Urinary bladder (tissue), 2 donors: ENCODE results near the gene DDX47. TPM values are rescaled to one million over a fixed set of nuclear protein-coding genes. Genes with fewer than 3 reads are reported as not detected.

Experiments
- polyA plus RNA-seq: library from polyadenylated mRNA; stranded (reverse); fragments of 200-250 nt; gene quantifications from one replicate; pipeline ENCODE4 v1.2.3, GENCODE V29; 2013
- small RNA-seq: library from RNA; depleted of rRNA; stranded (forward); fragments of <200 nt; gene quantifications from one replicate; pipeline ENCODE3, GENCODE V24; 2014
- total RNA-seq: library from RNA; depleted of rRNA; stranded (reverse); fragments of >200 nt; gene quantifications from one replicate; pipeline ENCODE4 v1.2.3, GENCODE V29; 2014
- donor health status: healthy.

Gene DDX47
- total and polyA plus RNA-seq, 2 donors, result 48.2 to 82.8 TPM

Small RNA genes within 50 kb of the gene (small RNA-seq; reads per million reads assigned to genes)
- gene AC007215.1 (not detected), gene MIR613 (not detected)

Other genes with a start within 250 kb of the DDX47 start
- gene CREBL2, start 201.5 kb upstream of the DDX47 start, total RNA-seq, result 39.0 TPM
- 29.7 TPM for gene CREBL2, start 201.5 kb upstream of the DDX47 start, polyA plus RNA-seq
- gene GPR19, start 117.2 kb upstream of the DDX47 start, total RNA-seq, result 1.1 TPM
- gene GPR19, start 117.2 kb upstream of the DDX47 start, polyA plus RNA-seq, result 0.13 TPM
- 73.6 TPM for gene CDKN1B, start 96.0 kb upstream of the DDX47 start, total RNA-seq
- gene CDKN1B, start 96.0 kb upstream of the DDX47 start, polyA plus RNA-seq, result 52.1 TPM
- 27.0 TPM for gene APOLD1, start 27.7 kb upstream of the DDX47 start, total RNA-seq
- gene APOLD1, start 27.7 kb upstream of the DDX47 start, polyA plus RNA-seq, result 41.8 TPM
- 12.1 TPM for gene GPRC5A, start 78.2 kb downstream of the DDX47 start, total RNA-seq
- gene GPRC5A, start 78.2 kb downstream of the DDX47 start, polyA plus RNA-seq, result 8.5 TPM
- not detected for gene GPRC5D, start 138.8 kb downstream of the DDX47 start, total RNA-seq
- 0.13 TPM for gene GPRC5D, start 138.8 kb downstream of the DDX47 start, polyA plus RNA-seq
- gene HEBP1, start 186.9 kb downstream of the DDX47 start, total RNA-seq, result 22.0 TPM
- gene HEBP1, start 186.9 kb downstream of the DDX47 start, polyA plus RNA-seq, result 68.5 TPM
- 7.1 TPM for gene FAM234B, start 231.0 kb downstream of the DDX47 start, total RNA-seq
- 3.1 TPM for gene FAM234B, start 231.0 kb downstream of the DDX47 start, polyA plus RNA-seq